Erythroblast (primary cell): ENCODE measurements around the gene DPEP2.
"Not testable (repeated sequence)": the region's sequence is repeated elsewhere in the genome, so short reads cannot be mapped to it uniquely, and the experiment has no call there.

Experiments
- DNase-seq, 2 experiments: peaks; one replicate each; lab custom pipeline; 2025; lab: John Stamatoyannopoulos, UW
- GATA1 ChIP-seq: IDR thresholded peaks from 2 replicates; pipeline ENCODE4 v1.6.1; 2011; ENCODE audit warnings: low read depth, mild to moderate bottlenecking, control low read depth, low read length, moderate library complexity
- POLR2A ChIP-seq: IDR thresholded peaks from 2 replicates; pipeline ENCODE4 v1.6.1; 2011; ENCODE audit warnings: mild to moderate bottlenecking, low read length

DPEP2 gene, protein sequence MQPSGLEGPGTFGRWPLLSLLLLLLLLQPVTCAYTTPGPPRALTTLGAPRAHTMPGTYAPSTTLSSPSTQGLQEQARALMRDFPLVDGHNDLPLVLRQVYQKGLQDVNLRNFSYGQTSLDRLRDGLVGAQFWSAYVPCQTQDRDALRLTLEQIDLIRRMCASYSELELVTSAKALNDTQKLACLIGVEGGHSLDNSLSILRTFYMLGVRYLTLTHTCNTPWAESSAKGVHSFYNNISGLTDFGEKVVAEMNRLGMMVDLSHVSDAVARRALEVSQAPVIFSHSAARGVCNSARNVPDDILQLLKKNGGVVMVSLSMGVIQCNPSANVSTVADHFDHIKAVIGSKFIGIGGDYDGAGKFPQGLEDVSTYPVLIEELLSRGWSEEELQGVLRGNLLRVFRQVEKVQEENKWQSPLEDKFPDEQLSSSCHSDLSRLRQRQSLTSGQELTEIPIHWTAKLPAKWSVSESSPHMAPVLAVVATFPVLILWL

GRCh38 chr16:67998779-67999688 lies at the start of gene DPEP2:
DPEP2 (minus strand) TSS chr16:67999484; CDS start chr16:67993212, 6,272 bp downstream.
- peak; percentile 14 to 19 for DNase-seq
- peak; percentile 34 for TF ChIP-seq POLR2A

GRCh38 chr16:68047987-68048386 lies 48.7 kb upstream of the DPEP2 start:
- no peak for TF ChIP-seq GATA1

GRCh38 chr16:68046106-68046505 lies 46.8 kb upstream of the DPEP2 start:
- DNase-seq: no peak
- TF ChIP-seq GATA1 (no peak), POLR2A (no peak)

More at GRCh38 chr16:68047987-68048386, 48.7 kb upstream of the DPEP2 start:
- no peak for DNase-seq

- TF ChIP-seq GATA1 (no peak), POLR2A (no peak)
- DNase-seq: no peak
Measured at GRCh38 chr16:68041783-68042182, 42.5 kb upstream of the DPEP2 start.

- TF ChIP-seq POLR2A (no peak), GATA1 (no peak)
- peak; percentile 90 to 93 for DNase-seq
Measured at GRCh38 chr16:68040506-68041288, 41.4 kb upstream of the DPEP2 start.

DNA sequence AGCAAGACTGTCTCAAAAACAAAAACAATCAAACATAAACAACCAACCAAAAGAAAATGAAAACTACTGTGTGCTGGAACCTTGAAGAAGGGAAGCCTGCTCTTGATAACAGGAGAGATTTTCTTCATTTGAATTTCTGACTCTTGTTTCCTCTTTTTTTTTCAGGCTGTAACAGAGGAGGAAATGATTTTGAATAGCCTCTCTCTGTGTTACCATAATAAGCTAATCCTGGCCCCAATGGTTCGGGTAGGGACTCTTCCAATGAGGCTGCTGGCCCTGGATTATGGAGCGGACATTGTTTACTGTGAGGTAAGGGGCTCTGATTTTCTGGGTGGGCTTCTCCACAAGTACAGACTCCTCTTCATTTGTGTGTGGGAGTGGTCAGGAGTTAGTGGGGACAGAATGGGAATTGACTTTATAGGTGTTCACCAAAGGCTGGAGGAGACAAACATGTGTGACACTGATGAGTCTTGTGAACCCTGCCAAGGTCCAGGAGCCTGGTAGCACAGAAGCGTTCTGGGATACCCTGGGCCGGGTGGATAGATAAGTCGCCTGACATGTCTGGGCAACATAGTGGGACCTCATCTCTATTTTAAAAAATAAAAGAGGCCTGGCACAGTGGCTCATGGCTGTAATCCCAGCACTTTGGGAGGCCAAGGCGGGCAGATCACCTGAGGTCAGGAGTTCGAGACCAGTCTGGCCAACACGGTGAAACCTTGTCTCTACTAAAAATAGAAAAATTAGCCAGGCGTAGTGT lies 38.7 kb upstream of the DPEP2 start:
- DNase-seq: no peak
- TF ChIP-seq POLR2A (no peak), GATA1 (no peak)

DNA sequence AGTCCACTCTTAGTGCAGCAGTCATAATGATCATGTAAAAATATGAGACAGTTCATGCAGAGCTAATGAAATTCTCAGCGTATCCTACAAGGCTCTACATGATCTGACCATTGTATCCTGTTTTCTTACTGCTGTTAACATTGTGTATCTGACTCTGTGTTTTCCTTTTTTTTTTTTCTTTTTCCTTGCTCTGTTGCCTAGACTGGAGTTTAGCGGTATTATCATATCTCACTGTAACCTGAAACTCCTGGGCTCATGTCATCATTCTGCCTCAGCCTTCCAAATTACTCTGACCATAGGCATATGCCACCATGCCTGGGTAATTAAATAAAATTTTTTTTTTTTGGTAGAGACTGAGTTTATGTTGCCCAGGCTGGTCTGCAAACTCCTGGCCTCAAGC lies 35.9 kb upstream of the DPEP2 start:
- TF ChIP-seq GATA1 (no peak), POLR2A (no peak)
- no peak for DNase-seq

- TF ChIP-seq POLR2A (no peak), GATA1 (no peak)
- no peak for DNase-seq
Measured at GRCh38 chr16:68033101-68033500, 33.8 kb upstream of the DPEP2 start.

DNA sequence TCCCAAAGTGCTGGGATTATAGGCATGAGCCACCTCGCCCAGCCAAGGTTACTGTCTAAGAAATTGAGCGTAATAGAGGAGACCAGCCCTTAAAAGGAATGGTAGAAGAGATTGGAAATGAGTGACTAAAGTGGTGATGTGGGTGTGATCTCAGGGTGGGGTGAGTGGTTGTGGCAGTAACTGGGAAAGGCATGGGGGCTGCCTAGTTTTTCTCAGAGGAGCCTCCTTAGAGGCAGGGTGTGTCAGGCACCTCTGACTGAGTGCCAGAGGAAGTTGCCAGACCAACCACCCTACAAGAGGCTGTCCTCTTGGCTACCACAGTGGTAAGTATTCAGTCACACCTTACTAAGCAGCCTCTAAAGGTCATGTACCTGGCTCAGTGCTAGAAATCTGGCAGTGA lies 32.7 kb upstream of the DPEP2 start:
- DNase-seq: peak in 1 of 2 experiments; percentile 18
- no peak for TF ChIP-seq GATA1
- TF ChIP-seq POLR2A: no peak

DNA sequence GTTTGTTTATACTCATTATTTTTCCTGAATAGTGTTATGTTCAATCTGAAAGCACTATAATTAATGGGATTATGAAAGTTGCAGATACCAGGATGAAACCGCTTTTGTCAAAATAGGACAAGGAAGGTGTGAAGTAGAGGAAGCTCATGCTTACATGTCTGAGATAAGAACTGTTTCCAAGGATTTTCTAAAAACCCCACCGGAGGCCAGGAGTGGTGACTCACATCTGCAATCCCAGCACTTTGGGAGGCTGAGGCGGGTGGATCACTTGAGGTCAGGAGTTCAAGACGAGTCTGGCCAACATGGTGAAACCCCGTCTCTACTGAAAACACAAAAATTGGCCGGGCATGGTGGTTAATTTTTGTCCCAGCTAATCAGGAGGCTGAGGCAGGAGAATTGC lies 30.8 kb upstream of the DPEP2 start:
- not testable (repeated sequence) for DNase-seq

- TF ChIP-seq GATA1 (no peak), POLR2A (no peak)
- no peak for DNase-seq
Measured at GRCh38 chr16:68028996-68029395, 29.7 kb upstream of the DPEP2 start.

DNA sequence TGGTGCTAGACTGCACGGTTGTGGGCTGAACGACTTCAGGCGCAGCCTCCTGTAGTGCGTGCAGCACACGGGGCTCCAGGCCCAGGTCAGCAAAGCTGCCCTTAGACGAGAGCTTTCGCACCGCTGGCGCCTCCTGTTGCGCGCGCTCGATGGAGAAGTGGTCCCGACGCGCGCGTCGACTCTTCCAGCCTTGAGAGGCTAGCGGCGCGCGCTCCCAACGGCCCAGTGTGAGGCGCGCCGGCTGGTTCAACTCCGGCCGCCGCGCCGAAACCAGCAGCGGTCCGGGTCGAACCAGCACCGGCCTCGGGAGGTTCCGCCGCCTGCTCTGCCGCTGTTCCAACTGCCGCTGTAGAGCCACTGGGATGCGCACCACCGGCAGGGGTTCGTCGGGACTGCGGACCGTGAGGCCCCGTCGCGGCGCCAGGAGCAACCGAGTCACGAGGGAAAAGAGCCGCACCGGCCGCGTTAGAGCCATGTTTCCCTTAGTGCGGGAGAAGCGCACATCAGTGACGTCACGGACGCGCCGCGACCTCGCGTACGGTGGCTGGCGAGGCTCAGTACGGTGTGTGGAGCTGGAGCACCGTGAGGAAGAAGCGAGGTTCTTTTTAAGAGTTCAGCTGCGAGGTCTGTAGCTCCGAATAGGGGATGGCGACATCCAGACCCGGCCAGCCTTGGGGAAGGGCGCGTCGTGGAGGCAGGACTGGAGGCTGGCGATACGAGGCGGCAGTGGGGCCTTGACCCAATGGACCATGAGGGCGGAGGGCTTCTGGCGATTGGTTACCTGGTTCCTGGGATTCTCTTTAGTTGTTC lies 23.6 kb upstream of the DPEP2 start, which contains the start of the genes DDX28 and DUS2:
DDX28 (minus strand) TSS at position 505 of the 810 bp plus-strand sequence; CDS start at position 475, 30 bp downstream.
DUS2 (plus strand) TSS at position 557 of the 810 bp plus-strand sequence. CDS start 14,740 bp downstream, outside the sequence.
- peak; percentile 90 for TF ChIP-seq POLR2A
- TF ChIP-seq GATA1: no peak

More for the DNA sequence above, 23.6 kb upstream of the DPEP2 start, which contains the start of the genes DDX28 and DUS2:
- DNase-seq: peak; percentile 96 to 98
